ENCODE results near the gene DUXB. TPM values are rescaled to one million over a fixed set of nuclear protein-coding genes. Genes with fewer than 3 reads are reported as not detected.

Gene DUXB
- total and polyA plus RNA-seq, 12 donors = not detected

DNA sequence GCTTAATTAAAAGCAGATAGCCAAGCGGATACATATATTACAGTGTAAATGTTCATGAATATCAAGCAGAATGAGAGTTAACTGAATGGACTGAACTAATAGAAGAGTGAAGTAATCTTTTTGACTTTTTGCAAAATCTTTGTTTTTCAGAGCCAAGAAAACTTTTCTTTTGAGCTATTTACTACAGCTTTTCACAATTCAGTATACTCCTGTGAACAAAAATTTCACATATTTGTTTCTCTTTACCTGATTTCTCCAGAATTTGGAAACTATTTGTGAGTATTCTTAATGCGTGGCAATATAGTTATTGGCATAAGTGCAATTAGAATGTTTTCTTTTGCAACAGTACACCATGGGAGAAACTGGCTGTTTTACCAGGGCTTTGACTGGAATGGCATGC is 9.1 kb upstream of the DUXB start:
- Histone ChIP-seq H3K27me3 (no peaks in the 10 kb centered on the region), H3K36me3 (replicated peaks in 1 of 2) (no peaks in the 10 kb centered on the region), H3K4me3 (no peak overlapping the region), H3K27ac (no peak overlapping the region), H3K9me3 (replicated peaks in 1 of 3) (peaks cover 0 to 18% (median 0%) of the 10 kb centered on the region in 3 donors), H3K4me1 (replicated peaks in 1 of 2) (no peaks in the 10 kb centered on the region)
- no peak for DNase-seq
- TF ChIP-seq POLR2A (IDR thresholded peaks at IDR 0.05) = no peak
- no peak for TF ChIP-seq CTCF (IDR thresholded peaks at IDR 0.05)
- intact Hi-C loops (cut with DNase I) = no loop called here
- WGBS, 4 donors = 91 to 99% (median 93%) methylated on average over 2 of the region's 2 CpGs

- WGBS, 4 donors = 70 to 84% (median 79%) methylated on average over 4 of the region's 4 CpGs
- TF ChIP-seq CTCF (IDR thresholded peaks at IDR 0.05) (no peak), POLR2A (IDR thresholded peaks at IDR 0.05) (no peak)
- intact Hi-C loops (cut with DNase I) = no loop called here
Observed at GRCh38 chr16:75703306-75703705, 2.0 kb upstream of the DUXB start.

GRCh38 chr16:75702242-75702641 is 981 bp upstream of the DUXB start:
- Histone ChIP-seq H3K4me3 (no peak overlapping the region), H3K27me3 (no peaks in the 10 kb centered on the region), H3K4me1 (replicated peaks in 1 of 2) (no peaks in the 10 kb centered on the region), H3K36me3 (replicated peaks in 1 of 2) (no peaks in the 10 kb centered on the region), H3K27ac (no peak overlapping the region), H3K9me3 (replicated peaks in 1 of 3) (no peaks in the 10 kb centered on the region)
- TF ChIP-seq POLR2A (IDR thresholded peaks at IDR 0.05) (no peak), CTCF (IDR thresholded peaks at IDR 0.05) (no peak)
- WGBS, 4 donors = 69 to 74% (median 72%) methylated on average over 2 of the region's 2 CpGs
- DNase-seq = no peak
- intact Hi-C loops (cut with DNase I) = no loop called here

More at GRCh38 chr16:75703306-75703705, 2.0 kb upstream of the DUXB start:
- H3K27me3 ChIP-seq = no peaks in the 10 kb centered on the region
- no peaks in the 10 kb centered on the region for H3K4me1 ChIP-seq (replicated peaks in 1 of 2)
- H3K27ac ChIP-seq = no peak overlapping the region
- DNase-seq = peak in 5 of 7 donors; percentile 2 to 30 (median 18)
- no peaks in the 10 kb centered on the region for H3K9me3 ChIP-seq (replicated peaks in 1 of 3)
- H3K36me3 ChIP-seq (replicated peaks in 1 of 2) = no peaks in the 10 kb centered on the region
- H3K4me3 ChIP-seq = no peak overlapping the region

GRCh38 chr16:75697571-75697970 is 3.7 kb downstream of the DUXB start:
- 85 to 92% (median 89%) methylated on average over 5 of the region's 5 CpGs for WGBS, 4 donors
- intact Hi-C loops (cut with DNase I) = no loop called here
- TF ChIP-seq CTCF (IDR thresholded peaks at IDR 0.05) = no peak
- TF ChIP-seq POLR2A (IDR thresholded peaks at IDR 0.05) = no peak

More at GRCh38 chr16:75697571-75697970, 3.7 kb downstream of the DUXB start:
- H3K27me3 ChIP-seq = no peaks in the 10 kb centered on the region
- H3K4me3 ChIP-seq = no peak overlapping the region
- no peak overlapping the region for H3K27ac ChIP-seq
- no peaks in the 10 kb centered on the region for H3K4me1 ChIP-seq (replicated peaks in 1 of 2)
- H3K36me3 ChIP-seq (replicated peaks in 1 of 2) = no peaks in the 10 kb centered on the region
- H3K9me3 ChIP-seq (replicated peaks in 1 of 3) = no peaks in the 10 kb centered on the region
- no peak for DNase-seq

Data from adrenal gland (tissue), 12 donors.